ENCODE data around the gene BRD1. TPM values are rescaled to one million over a fixed set of nuclear protein-coding genes. Genes with fewer than 3 reads are reported as not detected.

Gene BRD1
- 10 to 100 TPM; 29.2 to 49.0 (median 40.4) TPM for polyA plus RNA-seq (ENCODE audit: insufficient read length in 4 of 4)

- DNase-seq (ENCODE audit: low read depth in 4 of 4, low spot score in 2 of 4), result peak in 2 of 4 donors; percentile 34 to 50
Measured at GRCh38 chr22:49827853-49828598, at the start of gene BRD1. Gene BRD1 (minus strand): TSS chr22:49827873. CDS start chr22:49824317, 3,556 bp downstream.

- no peak for DNase-seq (ENCODE audit: low read depth in 4 of 4, low spot score in 2 of 4)
Measured at GRCh38 chr22:49873228-49873940, 45.7 kb upstream of the BRD1 start.

GRCh38 chr22:49872347-49872746 is 44.7 kb upstream of the BRD1 start:
- no peak for DNase-seq (ENCODE audit: low read depth in 4 of 4, low spot score in 2 of 4)

GRCh38 chr22:49871482-49871881 is 43.8 kb upstream of the BRD1 start:
- DNase-seq (ENCODE audit: low read depth in 4 of 4, low spot score in 2 of 4), result no peak

- DNase-seq (ENCODE audit: low read depth in 4 of 4, low spot score in 2 of 4), result no peak
Measured at GRCh38 chr22:49869845-49870712, 42.4 kb upstream of the BRD1 start.

GRCh38 chr22:49869086-49869830 is 41.6 kb upstream of the BRD1 start:
- no peak for DNase-seq (ENCODE audit: low read depth in 4 of 4, low spot score in 2 of 4)

- DNase-seq (ENCODE audit: low read depth in 4 of 4, low spot score in 2 of 4), result no peak
Measured at GRCh38 chr22:49867303-49868265, 39.9 kb upstream of the BRD1 start.

GRCh38 chr22:49866646-49867045 is 39.0 kb upstream of the BRD1 start:
- no peak for DNase-seq (ENCODE audit: low read depth in 4 of 4, low spot score in 2 of 4)

GRCh38 chr22:49866134-49866533 is 38.5 kb upstream of the BRD1 start:
- no peak for DNase-seq (ENCODE audit: low read depth in 4 of 4, low spot score in 2 of 4)

GRCh38 chr22:49865156-49865555 is 37.5 kb upstream of the BRD1 start:
- DNase-seq (ENCODE audit: low read depth in 4 of 4, low spot score in 2 of 4), result no peak

- DNase-seq (ENCODE audit: low read depth in 4 of 4, low spot score in 2 of 4), result no peak
Measured at GRCh38 chr22:49863931-49864330, 36.3 kb upstream of the BRD1 start.

- no peak for DNase-seq (ENCODE audit: low read depth in 4 of 4, low spot score in 2 of 4)
Measured at GRCh38 chr22:49862496-49862776, 34.8 kb upstream of the BRD1 start.

- DNase-seq (ENCODE audit: low read depth in 4 of 4, low spot score in 2 of 4), result no peak
Measured at GRCh38 chr22:49861642-49862495, 34.2 kb upstream of the BRD1 start.

- DNase-seq (ENCODE audit: low read depth in 4 of 4, low spot score in 2 of 4), result no peak
Measured at GRCh38 chr22:49858827-49859226, 31.2 kb upstream of the BRD1 start.

- no peak for DNase-seq (ENCODE audit: low read depth in 4 of 4, low spot score in 2 of 4)
Measured at GRCh38 chr22:49856766-49857618, 29.3 kb upstream of the BRD1 start.

- DNase-seq (ENCODE audit: low read depth in 4 of 4, low spot score in 2 of 4), result no peak
Measured at GRCh38 chr22:49856343-49856742, 28.7 kb upstream of the BRD1 start.

GRCh38 chr22:49855251-49855911 is 27.7 kb upstream of the BRD1 start:
- no peak for DNase-seq (ENCODE audit: low read depth in 4 of 4, low spot score in 2 of 4)
